NCI-H2081 (cell line): ENCODE data around the gene DAB2IP.

Source experiments
- DNase-seq, 2 experiments: peaks; one replicate each; lab custom pipeline; 2025; lab: John Stamatoyannopoulos, UW

Gene DAB2IP

DNA sequence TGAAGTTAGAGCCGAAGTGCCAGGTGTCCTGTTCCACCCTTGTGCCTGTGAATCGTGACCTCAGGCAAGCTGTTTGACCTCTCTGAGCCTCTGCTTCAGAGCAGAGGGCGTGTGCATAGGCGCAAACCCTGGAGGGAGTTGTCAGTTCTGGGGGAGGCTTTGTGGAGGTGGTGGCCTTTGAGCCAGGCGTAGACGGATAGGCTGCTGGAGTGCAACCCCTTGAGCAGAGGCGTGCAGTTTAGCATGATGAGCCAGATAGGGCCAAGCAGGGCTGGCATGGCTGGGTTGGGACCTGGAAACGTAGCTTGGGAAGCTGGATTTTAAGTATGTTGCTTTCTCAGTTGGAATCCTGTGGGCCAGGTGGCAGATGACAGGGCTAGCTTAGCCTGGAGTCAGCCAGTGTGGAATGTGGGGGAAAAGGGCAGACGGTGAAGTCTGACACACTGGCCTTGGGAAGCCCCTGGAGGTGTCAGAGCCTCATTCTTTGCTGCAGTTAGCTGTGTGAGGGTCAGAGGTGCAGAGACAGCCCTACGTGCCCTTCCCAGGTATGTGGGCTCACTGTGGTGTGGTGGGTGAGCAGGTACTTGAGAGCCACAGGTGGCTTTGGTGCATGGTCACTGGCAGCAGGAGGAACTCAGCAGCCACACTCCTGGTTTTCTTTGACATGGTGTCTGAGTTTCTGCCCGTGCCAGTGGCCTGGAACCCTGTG is 93.4 kb downstream of the DAB2IP start:
- no peak for DNase-seq

GRCh38 chr9:121745396-121745695 is 93.9 kb downstream of the DAB2IP start:
- no peak for DNase-seq

- DNase-seq = no peak
These were observed 95.0 kb downstream of the DAB2IP start for GRCh38 chr9:121746411-121746810.

- DNase-seq = no peak
These were observed 95.4 kb downstream of the DAB2IP start for GRCh38 chr9:121746866-121747265.

DNA sequence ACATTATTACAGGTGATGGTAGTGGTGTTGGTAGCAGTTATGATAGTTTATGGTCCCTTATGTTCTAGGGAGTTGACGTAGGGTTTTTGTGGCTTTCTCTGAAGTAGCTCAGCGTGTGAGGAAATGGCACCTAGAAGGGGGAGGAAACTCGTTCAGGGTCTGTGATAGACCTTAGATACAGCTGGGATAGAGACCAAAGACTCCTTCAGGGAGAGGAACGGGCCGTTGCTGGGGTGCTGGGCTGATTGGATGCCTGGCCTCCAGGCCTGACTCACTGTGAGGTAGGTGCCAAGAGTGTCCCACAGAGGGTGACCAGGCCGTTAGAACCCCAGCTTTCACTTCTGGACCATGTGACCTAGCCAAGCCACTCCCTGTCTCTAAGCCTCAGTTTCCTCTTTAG is 96.6 kb downstream of the DAB2IP start:
- no peak for DNase-seq

DNA sequence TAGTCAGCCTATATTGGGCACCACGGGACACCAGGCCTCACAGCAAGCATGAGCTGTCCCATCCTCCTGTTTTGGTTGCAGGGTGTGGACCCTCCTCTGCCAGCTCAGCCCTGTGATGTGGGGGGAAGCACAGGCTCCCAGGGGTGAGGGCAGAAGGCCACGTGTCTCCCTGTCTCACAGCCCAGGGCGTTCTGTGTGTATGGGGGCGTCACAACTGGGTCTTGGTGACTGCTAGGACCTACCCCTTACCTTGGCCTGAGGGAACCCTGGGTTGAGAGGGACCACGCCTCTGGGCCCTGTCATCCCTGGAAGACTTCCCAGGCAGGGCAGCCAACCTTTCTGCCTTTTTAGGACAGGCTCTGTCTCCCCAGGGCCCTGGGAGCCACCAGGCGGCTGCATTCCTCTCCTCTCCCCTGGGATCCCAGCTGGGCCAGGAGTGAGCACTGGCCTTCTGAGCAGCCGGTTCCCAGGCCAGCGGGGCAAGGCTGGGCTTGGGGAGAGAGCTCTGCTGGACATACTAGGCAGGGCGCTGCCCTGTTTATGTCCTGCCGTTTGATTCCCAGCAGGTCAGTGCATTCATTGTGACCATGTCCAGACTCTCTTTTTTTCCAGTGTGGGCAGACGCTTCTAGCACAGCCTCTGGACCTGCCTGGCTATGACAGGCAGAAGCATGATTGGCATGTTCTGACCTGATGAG is 97.4 kb downstream of the DAB2IP start:
- no peak for DNase-seq

- DNase-seq = no peak
These were observed 98.2 kb downstream of the DAB2IP start for GRCh38 chr9:121749614-121750013.

DNA sequence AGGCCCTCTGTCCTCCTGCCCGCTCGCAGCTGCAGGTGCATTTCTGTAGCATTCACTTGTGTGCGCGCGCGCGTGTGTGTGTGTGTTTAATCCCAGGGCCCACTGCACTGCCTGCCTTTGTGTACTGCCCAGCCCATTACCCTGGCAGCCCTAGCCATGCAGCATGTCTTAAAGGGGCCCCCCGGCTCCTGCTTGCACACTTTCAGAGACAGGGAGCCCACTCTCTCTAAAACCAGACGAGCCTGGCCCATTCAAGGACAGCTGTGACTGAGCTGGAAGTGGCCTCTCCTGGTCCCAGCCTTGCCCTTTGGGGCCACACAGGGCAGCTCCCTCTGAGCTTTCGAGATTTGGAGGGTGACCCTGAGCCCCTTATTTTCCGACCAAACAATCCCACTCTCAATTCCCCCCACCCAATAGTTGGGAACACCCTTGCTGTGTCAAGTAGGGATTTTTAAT is 98.9 kb downstream of the DAB2IP start:
- DNase-seq = no peak

DNA sequence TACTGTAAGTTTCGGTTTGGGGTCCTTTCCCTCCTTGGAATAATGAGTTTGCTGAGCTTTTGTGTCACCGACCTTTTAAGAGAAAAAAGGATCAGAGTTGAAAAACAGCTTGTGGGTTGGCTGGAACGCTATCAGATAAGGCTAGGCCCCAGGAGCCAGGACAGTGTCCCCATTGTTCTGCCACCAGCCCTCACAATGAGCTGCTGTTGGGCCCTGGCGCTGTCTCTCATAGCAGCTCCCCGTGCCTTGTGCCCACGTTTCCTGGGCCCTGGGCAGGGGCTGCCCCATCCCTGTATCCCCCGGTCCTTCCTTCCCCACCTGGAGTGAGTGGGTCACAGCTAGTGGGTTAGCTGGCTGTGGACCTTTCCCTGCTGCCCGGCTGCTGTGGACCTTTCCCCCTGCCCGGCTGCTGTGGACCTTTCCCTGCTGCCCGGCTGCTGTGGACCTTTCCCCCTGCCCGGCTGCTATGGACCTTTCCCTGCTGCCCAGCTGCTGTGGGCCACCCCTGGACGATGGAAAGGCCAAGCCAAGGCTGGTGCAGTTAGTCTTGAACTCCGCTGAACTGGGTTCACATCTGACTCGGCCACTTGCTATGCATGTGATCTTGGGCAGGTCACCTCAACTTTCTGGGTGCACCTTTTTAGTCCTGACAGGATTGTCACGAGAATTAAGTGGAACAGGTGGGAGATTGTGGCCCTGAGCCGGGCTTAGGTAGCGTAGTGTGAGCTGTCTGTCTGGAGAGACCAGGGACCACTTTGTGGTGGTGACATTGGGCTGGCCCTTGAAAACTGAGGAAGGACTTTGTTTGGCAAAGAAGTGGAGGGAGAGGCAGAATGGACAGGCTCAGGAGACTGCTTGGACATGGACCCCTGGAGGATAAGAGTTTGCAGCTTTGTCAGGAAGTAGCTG is 99.5 kb downstream of the DAB2IP start:
- DNase-seq = no peak

DNA sequence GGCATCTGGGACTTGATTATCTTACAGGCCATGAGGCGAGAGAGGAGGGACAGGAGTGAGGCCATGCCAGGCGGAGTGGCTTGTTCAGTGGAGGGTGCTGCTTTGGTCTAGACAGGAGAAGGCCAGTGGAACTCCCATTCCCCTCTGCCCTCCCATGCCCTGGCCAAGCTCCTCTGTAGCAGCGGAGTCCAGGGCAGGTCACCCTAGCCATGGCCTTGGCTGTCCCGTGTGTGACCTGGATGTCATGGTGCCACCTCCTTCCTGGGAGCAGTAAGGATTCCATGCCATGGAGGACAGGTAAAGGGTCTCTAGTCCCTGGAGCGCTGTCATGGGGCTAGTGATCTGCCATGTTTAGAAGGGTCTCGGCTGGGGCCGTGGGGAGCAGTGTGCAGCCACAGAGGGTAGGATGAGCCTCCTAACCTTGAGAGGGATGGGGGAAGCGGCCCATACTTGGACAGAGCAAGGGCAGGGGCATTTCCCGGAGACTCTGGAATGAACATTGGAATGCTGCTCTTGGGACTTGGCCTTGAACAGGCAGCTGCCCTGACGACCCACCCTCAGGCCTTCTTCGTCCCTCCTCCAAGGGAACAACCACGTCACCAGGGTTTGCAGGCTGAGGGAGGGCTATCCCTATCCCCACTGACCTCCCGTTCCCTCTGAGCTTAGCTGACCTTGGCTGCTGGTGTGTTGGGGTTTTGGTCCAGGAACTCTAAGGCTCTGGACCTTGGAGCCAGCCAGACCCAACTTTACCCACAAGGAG is 100.4 kb downstream of the DAB2IP start:
- no peak for DNase-seq

DNA sequence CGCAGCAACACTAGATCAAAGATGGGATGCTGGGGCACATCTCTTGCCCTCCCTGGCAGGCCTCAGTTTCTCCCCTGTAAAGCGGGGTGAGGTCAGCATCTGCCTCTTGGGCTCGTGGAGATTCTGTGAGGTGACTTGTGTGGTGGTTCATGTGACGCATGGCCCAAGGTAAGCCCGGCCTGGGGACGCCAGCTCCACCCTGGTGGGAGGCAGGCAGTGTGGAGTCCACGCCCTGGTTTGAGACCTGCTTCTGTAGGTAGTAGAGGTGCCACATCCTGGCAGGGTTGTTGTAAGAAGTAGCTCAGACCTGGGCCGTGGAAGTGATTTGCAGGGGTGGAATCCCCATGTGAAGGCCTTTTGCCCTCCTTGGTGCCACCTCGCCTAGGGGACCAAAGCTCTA is 101.5 kb downstream of the DAB2IP start:
- DNase-seq = no peak

- DNase-seq = no peak
These were observed 102.6 kb downstream of the DAB2IP start for GRCh38 chr9:121753802-121754654.

DNA sequence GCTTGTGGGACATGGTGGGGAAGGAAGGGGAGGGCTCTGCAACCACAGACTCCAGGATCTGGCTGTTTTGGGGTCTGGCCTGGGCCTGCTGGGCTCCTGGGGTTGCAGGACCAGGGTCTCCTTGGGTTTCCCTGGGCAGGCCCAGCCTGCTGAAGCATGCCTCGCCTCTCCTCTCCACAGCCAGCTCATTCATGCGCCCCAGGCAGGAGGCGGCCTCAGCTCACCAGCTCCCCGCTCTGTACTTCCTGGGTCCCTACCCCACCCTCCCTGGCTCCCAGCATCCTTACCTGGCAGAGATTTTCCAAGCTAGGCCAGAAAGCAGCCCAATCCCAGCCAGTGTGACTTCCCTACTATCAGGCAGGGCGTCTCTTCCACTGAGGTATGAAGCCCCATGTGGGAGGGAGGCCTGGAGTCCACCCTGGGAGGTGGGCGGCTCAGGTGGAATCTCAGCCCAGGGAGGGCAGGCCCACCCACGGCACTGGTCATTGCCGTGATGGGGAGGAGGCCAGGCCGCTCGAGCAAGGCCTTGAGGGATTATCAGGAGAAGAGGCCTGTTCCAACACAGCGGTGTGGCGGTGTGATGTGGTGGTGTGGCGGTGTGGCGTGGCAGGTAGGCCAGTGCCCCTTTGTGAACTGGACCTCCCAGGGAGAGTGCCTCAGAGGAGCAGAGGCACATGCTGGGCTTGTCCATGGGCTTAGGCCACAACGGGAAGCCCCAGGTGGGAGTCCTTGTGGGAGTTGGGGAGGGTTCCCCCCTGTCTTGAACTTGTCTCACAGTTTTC is 103.4 kb downstream of the DAB2IP start:
- no peak for DNase-seq

- DNase-seq = no peak
These were observed 104.1 kb downstream of the DAB2IP start for GRCh38 chr9:121755581-121755980.

GRCh38 chr9:121756474-121757280 is 105.2 kb downstream of the DAB2IP start:
- DNase-seq = no peak

- no peak for DNase-seq
These were observed 105.8 kb downstream of the DAB2IP start for GRCh38 chr9:121757281-121757585.

- no peak for DNase-seq
These were observed 107.3 kb downstream of the DAB2IP start for GRCh38 chr9:121758693-121759092.

DNA sequence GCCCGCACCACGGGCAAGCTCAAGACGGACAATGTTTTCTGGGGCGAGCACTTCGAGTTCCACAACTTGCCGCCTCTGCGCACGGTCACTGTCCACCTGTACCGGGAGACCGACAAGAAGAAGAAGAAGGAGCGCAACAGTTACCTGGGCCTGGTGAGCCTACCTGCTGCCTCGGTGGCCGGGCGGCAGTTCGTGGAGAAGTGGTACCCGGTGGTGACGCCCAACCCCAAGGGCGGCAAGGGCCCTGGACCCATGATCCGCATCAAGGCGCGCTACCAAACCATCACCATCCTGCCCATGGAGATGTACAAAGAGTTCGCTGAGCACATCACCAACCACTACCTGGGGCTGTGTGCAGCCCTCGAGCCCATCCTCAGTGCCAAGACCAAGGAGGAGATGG is 108.6 kb downstream of the DAB2IP start:
- DNase-seq = no peak

- DNase-seq = no peak
These were observed 109.1 kb downstream of the DAB2IP start for GRCh38 chr9:121760571-121760970.

DNA sequence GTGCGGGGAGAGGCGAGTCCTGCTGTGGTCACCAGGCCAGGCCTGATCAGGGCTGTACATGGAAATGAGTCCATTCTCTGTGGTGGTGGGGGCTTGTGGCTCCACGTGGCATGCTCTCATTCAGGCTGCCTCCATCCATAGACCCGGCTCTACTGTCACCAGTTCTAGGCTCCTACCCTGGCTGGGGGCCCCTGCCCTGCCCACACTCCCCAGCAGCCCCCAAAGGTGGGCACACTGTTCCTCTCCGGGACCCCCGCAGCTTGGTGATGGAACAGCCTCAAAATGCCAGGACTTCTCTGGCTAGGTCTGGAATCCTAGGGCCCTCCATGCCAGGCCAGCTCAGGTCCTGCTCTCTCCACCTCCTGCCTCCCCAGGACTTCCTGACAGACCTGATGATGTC is 111.7 kb downstream of the DAB2IP start:
- no peak for DNase-seq
